Endothelial cell of umbilical vein (primary cell): ENCODE results near the gene MPZL2.

Experiments
- CTCF ChIP-seq, 2 donors: IDR thresholded peaks; 1 replicate in 1 of 2; 2 replicates in 1 of 2; pipeline ENCODE4 v1.5.1; 2011; ENCODE audit warnings: low read length in 2 of 2, mild to moderate bottlenecking in 2 of 2, moderate library complexity in 2 of 2, control low read depth in 1 of 2, inconsistent platforms in 1 of 2, low read depth in 1 of 2; ENCODE audit not compliant: insufficient read depth in 1 of 2; ENCODE audit errors: extremely low read depth in 1 of 2
- FOS ChIP-seq: IDR thresholded peaks from 2 replicates; pipeline ENCODE4 v1.6.1; 2011; ENCODE audit warnings: mild to moderate bottlenecking, low read length, moderate library complexity, borderline replicate concordance; ENCODE audit not compliant: insufficient read depth
- JUN ChIP-seq: IDR thresholded peaks from 2 replicates; pipeline ENCODE4 v1.6.1; 2011; ENCODE audit warnings: borderline replicate concordance, low read depth; ENCODE audit not compliant: insufficient read length, insufficient read depth
- MYC ChIP-seq: IDR thresholded peaks from one replicate; pipeline ENCODE4 v1.6.1; 2011; ENCODE audit warnings: mild to moderate bottlenecking, low read depth, low read length
- POLR2A ChIP-seq: IDR thresholded peaks from 2 replicates; pipeline ENCODE4 v1.6.1; 2012; ENCODE audit warnings: low read depth, mild to moderate bottlenecking, control low read depth, low read length
- POLR2AphosphoS5 ChIP-seq: IDR thresholded peaks from 2 replicates; pipeline ENCODE4 v1.6.1; 2012; ENCODE audit warnings: low read depth, mild to moderate bottlenecking, control low read depth, low read length, moderate library complexity; ENCODE audit not compliant: insufficient read depth

- no peak for TF ChIP-seq MYC
- no peak for TF ChIP-seq POLR2A
- no peak for TF ChIP-seq POLR2AphosphoS5
- TF ChIP-seq FOS = no peak
- TF ChIP-seq CTCF (IDR thresholded peaks at IDR 0.05; ENCODE audit: extremely low read depth in 1 of 2, insufficient read depth in 1 of 2, low read depth in 1 of 2, low read length in 2 of 2) = no peak
- no peak for TF ChIP-seq JUN
Measured at GRCh38 chr11:118313242-118313641, 49.1 kb upstream of the MPZL2 start.
